GM10847 (cell line): ENCODE results near the gene CNNM2.
A peak's percentile ranks its signal among the peaks of the same experiment; 100 is the strongest.

Source experiments
- POLR2A ChIP-seq: IDR thresholded peaks from 2 replicates; pipeline ENCODE4 v1.6.1; 2011; ENCODE audit not compliant: insufficient read length; ENCODE audit errors: extremely low read depth

CNNM2 gene

DNA sequence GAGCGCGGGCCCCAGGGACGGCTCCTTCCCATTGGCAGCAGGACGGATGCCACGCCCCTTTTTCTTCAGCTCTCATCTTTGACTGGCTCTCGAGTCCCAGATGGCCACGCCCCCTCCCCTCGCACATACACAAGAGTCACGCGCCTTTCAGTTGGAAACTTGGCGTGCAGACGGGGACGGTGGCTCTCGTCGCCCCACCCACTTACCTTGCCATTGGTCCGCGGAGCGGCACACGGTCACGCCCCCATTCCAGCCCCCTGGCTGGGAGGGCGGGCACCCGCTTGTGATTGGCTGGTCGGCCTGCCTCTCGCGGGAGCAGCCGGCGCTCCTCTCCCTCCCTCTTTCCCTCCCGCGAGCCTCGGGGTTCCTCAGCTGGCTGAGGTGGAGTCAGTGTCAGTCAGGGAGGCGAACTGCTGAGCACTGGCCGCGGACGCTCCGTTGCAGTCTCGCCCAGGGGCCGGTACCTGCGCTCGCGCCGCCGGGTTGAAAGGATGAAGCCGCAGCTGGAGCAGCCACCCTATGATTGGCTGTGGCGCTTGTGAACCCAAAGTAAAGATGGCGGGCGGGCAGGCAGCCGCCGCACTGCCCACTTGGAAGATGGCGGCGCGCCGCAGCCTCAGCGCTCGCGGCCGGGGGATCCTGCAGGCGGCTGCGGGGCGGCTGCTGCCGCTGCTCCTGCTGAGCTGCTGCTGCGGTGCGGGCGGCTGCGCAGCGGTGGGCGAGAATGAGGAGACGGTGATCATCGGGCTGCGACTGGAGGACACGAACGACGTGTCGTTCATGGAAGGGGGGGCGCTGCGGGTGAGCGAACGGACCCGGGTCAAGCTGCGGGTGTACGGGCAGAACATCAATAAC lies at the start of gene CNNM2:
Gene CNNM2, plus strand, starts transcription at position 333 of the 855 bp plus-strand sequence. Its CDS starts 187 bp downstream, at position 520.
- TF ChIP-seq POLR2A, result peak; percentile 73

DNA sequence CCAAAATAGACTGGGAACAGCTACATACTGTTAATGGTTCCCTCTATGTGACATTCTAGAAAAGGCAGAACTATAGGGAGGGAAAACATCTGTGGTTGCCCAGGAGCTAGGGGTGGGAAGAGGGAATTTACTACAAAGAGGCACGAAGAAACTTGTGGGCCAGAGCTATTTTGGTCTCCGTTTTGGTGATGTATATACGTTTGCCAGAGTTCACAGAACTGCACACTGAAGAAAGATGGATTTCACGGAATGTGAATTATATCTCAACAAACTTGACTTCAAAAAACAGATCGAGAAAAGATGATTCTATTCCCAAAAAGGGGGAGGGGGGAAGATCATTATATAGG lies 49.2 kb upstream of the CNNM2 start:
- TF ChIP-seq POLR2A, result no peak

DNA sequence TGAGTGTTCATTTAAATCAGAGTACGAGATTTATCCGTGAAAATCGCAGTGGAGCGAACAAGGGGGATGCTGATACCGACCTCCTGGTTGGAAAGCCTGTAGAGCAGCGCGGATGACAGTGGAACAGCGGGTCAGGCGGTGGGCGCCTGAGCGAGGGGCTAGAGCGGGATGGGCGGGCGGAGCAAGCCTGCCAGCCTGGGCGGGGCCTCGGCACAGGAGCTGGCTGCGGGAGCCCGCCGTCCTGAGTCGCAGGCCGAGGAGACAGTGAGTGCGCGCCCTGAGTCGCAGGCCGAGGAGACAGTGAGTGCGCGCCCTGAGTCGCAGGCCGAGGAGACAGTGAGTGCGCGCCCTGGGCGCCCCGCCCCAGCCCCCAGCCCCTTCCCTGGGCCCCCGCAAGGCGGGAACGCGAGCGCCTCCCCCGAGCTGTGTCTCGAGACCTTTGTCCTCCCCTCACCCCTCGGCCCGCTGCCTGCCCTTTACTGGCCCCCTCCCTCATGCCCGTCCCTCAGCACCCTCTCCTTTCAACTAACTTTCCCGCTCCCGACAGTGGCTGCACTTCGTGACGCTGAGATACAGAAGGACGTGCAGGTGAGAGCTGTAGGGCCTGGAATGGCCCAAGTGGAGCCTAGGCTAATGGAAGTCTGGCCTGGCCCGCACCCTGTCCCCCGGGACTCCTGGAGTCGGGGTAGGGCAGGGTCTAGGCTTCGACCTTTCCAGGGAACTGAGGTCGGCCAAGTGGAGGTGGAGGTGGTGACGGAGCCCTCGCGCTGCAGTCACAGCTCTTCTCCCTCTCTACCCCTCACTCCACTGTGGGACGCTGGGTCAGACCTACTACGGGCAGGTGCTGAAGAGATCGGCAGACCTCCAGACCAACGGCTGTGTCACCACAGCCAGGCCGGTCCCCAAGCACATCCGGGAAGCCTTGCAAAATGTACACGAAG lies 48.6 kb upstream of the CNNM2 start, which contains the start of gene AS3MT:
Gene AS3MT, plus strand, starts transcription at position 213 of the 941 bp plus-strand sequence. Its CDS starts 123 bp downstream, at position 336.
- TF ChIP-seq POLR2A, result peak; percentile 16

DNA sequence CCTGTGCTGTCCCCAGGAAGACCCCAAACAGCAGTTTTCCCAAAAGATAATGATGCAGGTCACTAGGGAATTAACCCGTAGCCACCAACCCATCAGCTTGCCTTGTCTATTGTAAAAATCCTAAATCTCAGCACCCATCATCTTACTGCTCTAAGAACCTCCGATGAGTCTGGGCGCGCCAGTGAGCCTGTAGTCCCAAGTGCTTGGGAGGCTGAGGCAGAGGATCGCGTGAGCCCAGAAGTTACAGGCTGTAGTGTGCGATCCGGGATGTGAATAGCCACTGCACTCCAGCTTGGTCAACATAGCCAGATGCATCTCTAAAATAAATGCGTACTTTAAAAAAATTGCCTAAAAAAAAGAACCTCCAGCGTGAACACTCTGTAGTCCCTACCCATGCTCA lies 47.9 kb upstream of the CNNM2 start:
- TF ChIP-seq POLR2A, result no peak

DNA sequence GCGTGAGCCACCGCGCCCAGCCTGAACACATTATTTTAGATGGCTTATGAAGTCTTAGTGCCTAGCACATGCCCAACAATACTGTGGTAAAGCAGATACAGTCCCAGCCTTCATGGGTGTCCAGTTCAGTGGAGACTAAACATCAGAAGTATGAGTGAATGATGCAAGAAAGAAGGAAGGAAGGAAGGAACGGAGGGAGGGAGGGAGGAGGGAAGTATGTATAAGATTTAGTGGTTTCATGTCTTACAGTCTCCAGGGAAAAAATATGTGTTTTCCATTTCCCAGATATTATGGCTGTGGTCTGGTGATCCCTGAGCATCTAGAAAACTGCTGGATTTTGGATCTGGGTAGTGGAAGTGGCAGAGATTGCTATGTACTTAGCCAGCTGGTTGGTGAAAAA lies 45.9 kb upstream of the CNNM2 start:
- TF ChIP-seq POLR2A, result no peak

DNA sequence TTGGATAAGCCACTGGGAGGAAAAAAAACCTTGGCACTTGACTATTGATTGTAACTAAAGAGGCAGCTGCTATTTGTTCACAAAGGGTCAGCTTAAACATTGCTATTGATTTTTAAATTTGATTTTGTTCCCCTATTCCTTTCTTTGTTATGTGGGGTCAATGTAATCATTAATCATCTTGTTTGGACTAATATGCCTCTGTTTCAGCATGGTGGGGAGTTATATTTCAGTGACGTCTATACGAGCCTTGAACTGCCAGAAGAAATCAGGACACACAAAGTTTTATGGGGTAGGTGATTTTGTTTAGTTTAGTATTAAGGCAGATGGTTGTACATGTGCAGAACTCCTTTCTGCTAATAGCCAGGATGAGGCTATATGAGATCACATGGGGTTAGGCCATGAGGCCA lies 41.3 kb upstream of the CNNM2 start:
- no peak for TF ChIP-seq POLR2A

DNA sequence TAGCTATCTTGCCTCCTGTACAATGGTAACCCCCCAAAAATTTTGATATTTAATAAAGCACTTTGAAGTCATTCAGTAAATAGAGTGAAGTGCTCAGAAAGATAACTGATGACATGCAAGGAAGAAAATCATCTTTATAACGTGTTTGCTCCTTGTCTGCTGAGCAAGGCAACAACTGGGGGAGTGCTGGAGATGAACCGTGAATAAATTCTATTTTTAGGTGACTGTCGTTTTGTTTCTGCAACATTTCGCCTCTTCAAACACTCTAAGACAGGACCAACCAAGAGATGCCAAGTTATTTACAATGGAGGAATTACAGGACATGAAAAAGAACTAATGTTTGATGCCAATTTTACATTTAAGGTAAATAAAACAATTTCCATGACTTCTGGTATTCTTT lies 39.5 kb upstream of the CNNM2 start:
- TF ChIP-seq POLR2A, result no peak

DNA sequence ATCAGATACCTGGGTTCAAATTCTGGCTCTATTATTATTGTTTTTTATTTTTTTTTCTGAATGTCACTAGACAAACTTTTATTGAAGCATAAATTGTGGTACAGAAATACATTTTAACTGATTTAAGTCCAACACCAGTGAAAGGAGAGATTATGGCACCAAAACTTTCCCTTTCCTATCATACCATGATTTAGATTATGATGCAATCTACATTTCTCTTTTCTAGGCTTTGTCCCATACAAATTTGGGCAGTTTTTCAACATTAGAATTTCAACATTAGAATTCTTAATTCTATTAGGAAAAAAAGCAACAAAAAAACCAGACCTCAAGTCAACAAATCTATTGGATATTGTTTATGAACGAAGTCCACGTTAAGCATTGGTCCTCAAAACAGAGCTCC lies 37.8 kb upstream of the CNNM2 start:
- no peak for TF ChIP-seq POLR2A

DNA sequence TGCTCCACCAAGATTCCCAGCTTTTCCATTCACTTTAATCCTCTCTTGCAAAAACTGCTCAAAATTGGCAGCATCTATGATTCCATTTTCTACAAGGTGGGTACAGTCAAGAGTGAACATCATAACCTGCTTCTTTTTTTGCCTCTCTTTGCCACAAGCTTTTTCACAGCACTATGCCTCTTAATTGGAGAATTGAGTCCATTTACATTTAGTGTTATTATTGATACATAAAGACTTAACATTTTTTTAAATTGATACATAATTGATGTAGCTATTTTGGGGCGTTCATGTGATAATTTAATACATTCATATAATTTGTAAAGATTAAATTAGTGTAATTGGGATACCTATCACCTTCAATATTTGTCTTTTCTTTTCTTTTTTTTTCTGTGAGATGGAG lies 30.0 kb upstream of the CNNM2 start:
- TF ChIP-seq POLR2A, result no peak

DNA sequence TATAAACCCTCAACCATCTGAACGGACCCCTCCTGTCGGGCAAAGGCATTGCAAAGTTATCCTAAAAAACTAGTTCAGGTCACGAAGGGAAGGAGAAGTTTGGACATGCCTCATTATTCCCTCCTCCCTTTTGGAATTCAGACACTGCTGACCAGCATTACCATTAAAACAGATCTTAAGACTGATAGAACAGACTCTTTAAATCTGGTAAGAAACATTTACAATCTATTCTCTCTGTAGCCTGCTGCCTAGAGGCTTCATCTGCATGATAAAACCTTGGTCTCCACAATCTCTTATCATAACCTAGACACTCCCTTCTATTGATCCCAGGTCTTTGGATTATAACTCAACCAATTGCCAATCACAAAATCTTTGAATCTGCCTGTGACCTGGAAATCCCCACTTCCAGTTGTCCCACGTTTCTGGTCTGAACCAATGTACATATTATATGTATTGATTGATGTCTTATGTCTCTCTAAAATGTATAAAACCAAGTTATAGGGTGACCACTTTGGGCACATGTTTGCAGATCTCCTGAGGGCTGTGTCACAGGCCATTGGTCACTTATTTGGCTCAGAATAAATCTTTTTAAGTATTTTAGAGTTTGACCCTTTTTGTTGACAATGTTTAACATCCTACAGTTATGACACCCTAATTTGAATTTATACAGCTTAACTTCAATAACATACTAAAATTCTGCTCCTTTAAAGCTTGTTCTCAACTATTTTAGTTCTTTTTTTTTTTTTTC lies 23.5 kb upstream of the CNNM2 start:
- no peak for TF ChIP-seq POLR2A

DNA sequence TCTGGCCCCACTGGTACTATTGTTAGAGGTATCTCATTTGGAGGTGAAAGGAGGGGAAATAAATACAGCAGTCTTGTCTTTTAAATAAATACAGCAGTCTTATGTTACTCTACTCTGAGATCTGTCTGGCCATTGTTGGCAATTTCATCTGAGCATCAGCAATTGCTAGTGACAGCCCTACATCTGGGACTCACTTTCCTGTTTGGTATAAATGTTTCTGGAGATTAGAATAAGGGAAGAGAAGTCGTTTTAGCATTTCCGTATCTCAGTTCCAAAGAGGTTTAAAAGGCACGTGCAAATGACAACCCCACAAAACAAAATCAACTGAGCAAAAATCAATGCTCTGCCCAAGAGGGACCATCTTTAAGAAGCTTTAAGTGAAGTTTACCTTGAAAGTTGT lies 18.1 kb upstream of the CNNM2 start:
- TF ChIP-seq POLR2A, result no peak

DNA sequence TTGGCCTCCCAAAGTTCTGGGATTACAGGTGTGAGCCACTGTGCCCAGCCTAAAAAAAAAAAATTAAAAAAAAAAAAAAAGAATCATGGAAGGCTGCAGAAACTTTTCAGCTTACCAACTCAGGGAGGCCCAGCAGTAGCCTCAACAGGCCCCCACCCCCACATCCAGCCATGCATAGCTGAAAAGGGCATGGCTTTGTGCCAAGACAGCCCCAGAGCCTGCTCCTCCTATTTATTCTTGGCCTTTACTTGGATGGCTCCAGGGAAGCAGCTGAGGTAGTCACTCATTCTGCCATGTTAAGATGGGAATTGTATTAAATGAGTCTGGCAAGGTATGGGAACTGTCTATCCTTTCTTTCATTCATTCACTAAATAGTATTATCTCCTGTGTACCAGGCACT lies 13.7 kb upstream of the CNNM2 start:
- no peak for TF ChIP-seq POLR2A

DNA sequence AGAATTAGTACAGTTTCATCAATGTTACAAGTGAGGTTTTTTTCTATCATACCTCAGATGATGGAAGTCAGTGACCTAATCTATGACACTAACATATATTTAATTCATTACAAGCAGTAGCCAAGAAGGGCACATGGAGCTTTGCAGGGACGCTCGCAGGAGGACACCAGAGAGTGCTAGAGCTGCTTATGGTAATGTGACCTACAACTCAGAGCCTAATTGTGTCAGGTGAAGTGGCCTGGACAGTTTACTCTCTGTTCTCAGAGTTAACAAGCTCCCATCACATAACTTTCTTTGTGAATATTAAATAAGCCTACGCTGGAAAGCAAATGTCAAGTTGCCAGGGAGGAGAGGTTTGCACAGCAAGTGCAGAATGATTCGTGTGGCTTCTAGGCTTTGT lies 11.6 kb upstream of the CNNM2 start:
- TF ChIP-seq POLR2A, result no peak

DNA sequence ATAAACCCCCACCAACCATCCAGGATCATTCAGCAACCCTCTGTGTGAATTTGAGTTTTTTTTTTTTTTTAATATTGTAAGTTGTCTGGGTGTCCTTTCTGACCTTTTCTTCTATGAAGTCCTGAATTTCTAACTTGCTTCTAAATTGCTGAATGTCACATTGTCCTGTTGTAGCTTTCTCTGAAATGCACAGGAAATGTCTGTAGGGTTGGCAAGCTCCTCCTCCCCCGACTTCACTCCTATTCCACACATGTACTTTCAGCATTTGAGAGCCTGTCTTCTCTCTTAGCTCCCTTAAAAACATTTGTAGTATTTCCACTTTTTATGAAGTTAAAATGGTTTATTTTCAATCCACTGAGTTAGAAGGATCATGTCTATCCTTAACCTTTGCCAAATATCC lies 3.3 kb upstream of the CNNM2 start:
- no peak for TF ChIP-seq POLR2A

DNA sequence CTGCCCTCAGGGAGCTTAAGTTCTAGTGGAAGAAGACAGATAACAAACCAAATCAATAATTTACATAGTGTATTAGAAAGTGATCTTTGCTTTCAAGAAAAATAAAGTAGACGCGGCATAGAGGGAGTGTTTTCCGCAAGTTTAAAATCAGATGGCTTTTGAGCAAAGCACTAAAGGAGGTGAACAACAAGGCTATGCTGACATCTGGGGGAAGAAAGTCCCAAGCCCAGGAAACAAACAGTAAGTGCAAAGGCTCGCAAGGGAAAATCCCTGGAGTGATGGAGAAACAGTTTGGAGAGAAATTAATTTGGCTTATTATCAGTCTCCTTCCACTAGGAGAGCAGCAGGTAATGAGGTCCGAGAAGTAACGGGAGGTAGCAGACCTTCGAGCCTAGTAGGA lies 1.9 kb upstream of the CNNM2 start:
- no peak for TF ChIP-seq POLR2A
